HL-60 (cell line): Measurements from ENCODE around the gene PARP12.

Experiments used
- CTCF ChIP-seq: IDR thresholded peaks from one replicate; pipeline ENCODE4 v1.5.1; 2011; ENCODE audit warnings: low read length, control low read depth, inconsistent platforms; ENCODE audit not compliant: insufficient read depth
- POLR2AphosphoS5 ChIP-seq: IDR thresholded peaks from 2 replicates; pipeline ENCODE4 v1.6.1; 2012; ENCODE audit warnings: low read depth
- REST ChIP-seq: IDR thresholded peaks from 2 replicates; pipeline ENCODE4 v1.6.1; 2012; ENCODE audit warnings: low read depth; ENCODE audit not compliant: insufficient replicate concordance
- SPI1 ChIP-seq: IDR thresholded peaks from 2 replicates; pipeline ENCODE4 v1.6.1; 2012; ENCODE audit warnings: low read depth, mild to moderate bottlenecking, borderline replicate concordance

GRCh38 chr7:140061607-140061930 is 1.2 kb downstream of the PARP12 start:
- no peak for TF ChIP-seq CTCF
- TF ChIP-seq REST: no peak
- no peak for TF ChIP-seq POLR2AphosphoS5
- TF ChIP-seq SPI1: no peak
